Posterior vena cava (tissue), 2 donors: ENCODE results near the gene PARVB. TPM values are rescaled to one million over a fixed set of nuclear protein-coding genes. Genes with fewer than 3 reads are reported as not detected.

ENCODE experiments used
- DNase-seq: peaks from one replicate; pipeline ENCODE4 v3.0.0-alpha.2; 2020; ENCODE audit warnings: low spot score
- intact Hi-C, 2 donors: fragments of 100-400 bp; cut with DNase I; formaldehyde crosslinking; loops; one replicate each; pipeline versions ENCODE4 v1.14.1 to v1.14.2; 2022 to 2023
- total RNA-seq, 2 donors: library from RNA; stranded (reverse); fragmentation: NEBNext Ultra II Directional; extraction: Animal tissue kit (Norgen Biotek cat#: 25700); gene quantifications; one replicate each; pipeline ENCODE4 v1.2.1, GENCODE V29; 2021
- donor health status: DM: yes; HTN: yes; CAD: no.
- donor health status: DM: yes; HTN: yes; CAD: no.

PARVB gene
- total RNA-seq, 2 donors from 2014 or later, result 49.6 to 51.1 TPM

GRCh38 chr22:44142421-44143104 is 118.5 kb downstream of the PARVB start:
- intact Hi-C loops, result no loop called here
- no peak for DNase-seq

- intact Hi-C loops, result no loop called here
- no peak for DNase-seq
These were observed 119.0 kb downstream of the PARVB start for GRCh38 chr22:44143105-44143474.

GRCh38 chr22:44143579-44143978 is 119.5 kb downstream of the PARVB start:
- intact Hi-C loops, result no loop called here
- DNase-seq, result no peak

GRCh38 chr22:44144046-44144569 is 120.0 kb downstream of the PARVB start:
- intact Hi-C loops, result no loop called here
- no peak for DNase-seq

- intact Hi-C loops, result no loop called here
- no peak for DNase-seq
These were observed 121.4 kb downstream of the PARVB start for GRCh38 chr22:44145544-44145943.

- DNase-seq, result no peak
- intact Hi-C loops, result no loop called here
These were observed 122.2 kb downstream of the PARVB start for GRCh38 chr22:44146088-44146861.

GRCh38 chr22:44147008-44147645 is 123.0 kb downstream of the PARVB start:
- intact Hi-C loops, result no loop called here
- no peak for DNase-seq

- intact Hi-C loops, result no loop called here
- DNase-seq, result no peak
These were observed 123.9 kb downstream of the PARVB start for GRCh38 chr22:44147821-44148574.

GRCh38 chr22:44151676-44152075 is 127.6 kb downstream of the PARVB start:
- intact Hi-C loops, result no loop called here
- DNase-seq, result no peak

GRCh38 chr22:44153710-44154109 is 129.6 kb downstream of the PARVB start:
- DNase-seq, result no peak
- intact Hi-C loops, result no loop called here

- DNase-seq, result no peak
- intact Hi-C loops, result no loop called here
These were observed 130.4 kb downstream of the PARVB start for GRCh38 chr22:44154436-44154942.

- DNase-seq, result no peak
- intact Hi-C loops, result no loop called here
These were observed 131.0 kb downstream of the PARVB start for GRCh38 chr22:44155115-44155514.

- intact Hi-C loops, result no loop called here
- DNase-seq, result no peak
These were observed 134.0 kb downstream of the PARVB start for GRCh38 chr22:44157916-44158618.

- no peak for DNase-seq
- intact Hi-C loops, result no loop called here
These were observed 134.7 kb downstream of the PARVB start for GRCh38 chr22:44158816-44159215.

- intact Hi-C loops, result no loop called here
- DNase-seq, result no peak
These were observed 135.1 kb downstream of the PARVB start for GRCh38 chr22:44159221-44159620.

GRCh38 chr22:44159811-44160210 is 135.7 kb downstream of the PARVB start:
- intact Hi-C loops, result no loop called here
- no peak for DNase-seq

- intact Hi-C loops, result no loop called here
- DNase-seq, result no peak
These were observed 136.3 kb downstream of the PARVB start for GRCh38 chr22:44160421-44160820.

GRCh38 chr22:44161673-44162072 is 137.6 kb downstream of the PARVB start:
- DNase-seq, result no peak
- intact Hi-C loops, result no loop called here

- intact Hi-C loops, result no loop called here
- DNase-seq, result no peak
These were observed 138.9 kb downstream of the PARVB start for GRCh38 chr22:44162960-44163359.
